GM19043 (cell line): ENCODE results near the gene NEUROD6.

Source experiments
- ATAC-seq: cut with Tn5 transposase; IDR thresholded peaks from one replicate; pipeline ENCODE4 v1.9.1; 2021; ENCODE audit warnings: low read depth; ENCODE audit not compliant: unreplicated experiment

Gene NEUROD6

GRCh38 chr7:31340603-31341002 lies at the start of gene NEUROD6:
Gene NEUROD6 (minus strand): TSS chr7:31340726. CDS start chr7:31339268, 1,458 bp downstream.
- no peak for ATAC-seq

GRCh38 chr7:31384466-31384865 lies 43.9 kb upstream of the NEUROD6 start:
- no peak for ATAC-seq

GRCh38 chr7:31382722-31383121 lies 42.2 kb upstream of the NEUROD6 start:
- ATAC-seq = no peak

GRCh38 chr7:31373337-31374289 lies 33.1 kb upstream of the NEUROD6 start:
- ATAC-seq = peak; percentile 65

GRCh38 chr7:31372231-31372959 lies 31.9 kb upstream of the NEUROD6 start:
- ATAC-seq = no peak

GRCh38 chr7:31371621-31372020 lies 31.1 kb upstream of the NEUROD6 start:
- no peak for ATAC-seq

- no peak for ATAC-seq
These were observed 30.1 kb upstream of the NEUROD6 start for GRCh38 chr7:31370609-31371008.

GRCh38 chr7:31368620-31369019 lies 28.1 kb upstream of the NEUROD6 start:
- ATAC-seq = no peak

- no peak for ATAC-seq
These were observed 23.0 kb upstream of the NEUROD6 start for GRCh38 chr7:31363496-31363895.

- ATAC-seq = no peak
These were observed 22.5 kb upstream of the NEUROD6 start for GRCh38 chr7:31363051-31363450.

- ATAC-seq = no peak
These were observed 21.9 kb upstream of the NEUROD6 start for GRCh38 chr7:31362401-31362800.

GRCh38 chr7:31358467-31358866 lies 17.9 kb upstream of the NEUROD6 start:
- ATAC-seq = no peak

GRCh38 chr7:31345421-31345820 lies 4.9 kb upstream of the NEUROD6 start:
- no peak for ATAC-seq

GRCh38 chr7:31343516-31344305 lies 3.2 kb upstream of the NEUROD6 start:
- no peak for ATAC-seq

- no peak for ATAC-seq
These were observed 615 bp upstream of the NEUROD6 start for GRCh38 chr7:31341141-31341540.

- ATAC-seq = no peak
These were observed 475 bp downstream of the NEUROD6 start for GRCh38 chr7:31340051-31340450.

- ATAC-seq = no peak
These were observed 1.8 kb downstream of the NEUROD6 start for GRCh38 chr7:31338706-31339105.

- ATAC-seq = no peak
These were observed 3.4 kb downstream of the NEUROD6 start for GRCh38 chr7:31337002-31337565.

- no peak for ATAC-seq
These were observed 4.1 kb downstream of the NEUROD6 start for GRCh38 chr7:31336202-31337001.

GRCh38 chr7:31335884-31336201 lies 4.7 kb downstream of the NEUROD6 start:
- no peak for ATAC-seq
